GM21717 (cell line): Measurements from ENCODE around the gene OR10A4.
"Not testable (repeated sequence)": the region's sequence is repeated elsewhere in the genome, so short reads cannot be mapped to it uniquely, and the experiment has no call there.

Source experiments
- ATAC-seq: cut with Tn5 transposase; IDR thresholded peaks from one replicate; pipeline ENCODE4 v1.9.1; 2021; ENCODE audit warnings: mild to moderate bottlenecking, moderate library complexity; ENCODE audit not compliant: unreplicated experiment

The OR10A4 gene

GRCh38 chr11:6876325-6876724 is at the start of gene OR10A4:
Gene OR10A4, plus strand, starts transcription at chr11:6876625. Its CDS starts 23 bp downstream, at chr11:6876648.
- no peak for ATAC-seq

GRCh38 chr11:6828103-6828502 is 48.3 kb upstream of the OR10A4 start:
- ATAC-seq: no peak

- no peak for ATAC-seq
Measured at GRCh38 chr11:6833356-6833755, 43.1 kb upstream of the OR10A4 start.

GRCh38 chr11:6834021-6834420 is 42.4 kb upstream of the OR10A4 start:
- no peak for ATAC-seq

- no peak for ATAC-seq
Measured at GRCh38 chr11:6841694-6842093, 34.7 kb upstream of the OR10A4 start.

- ATAC-seq: no peak
Measured at GRCh38 chr11:6843670-6844069, 32.8 kb upstream of the OR10A4 start.

- no peak for ATAC-seq
Measured at GRCh38 chr11:6844356-6844755, 32.1 kb upstream of the OR10A4 start.

- no peak for ATAC-seq
Measured at GRCh38 chr11:6845383-6845782, 31.0 kb upstream of the OR10A4 start, which contains the start of gene OR10A5. Gene OR10A5, plus strand, starts transcription at chr11:6845683. Its CDS starts 0 bp downstream, at chr11:6845683.

- ATAC-seq: no peak
Measured at GRCh38 chr11:6850526-6850925, 25.9 kb upstream of the OR10A4 start.

GRCh38 chr11:6854801-6855200 is 21.6 kb upstream of the OR10A4 start:
- ATAC-seq: not testable (repeated sequence)

GRCh38 chr11:6855971-6856541 is 20.4 kb upstream of the OR10A4 start:
- ATAC-seq: no peak

GRCh38 chr11:6856871-6857270 is 19.6 kb upstream of the OR10A4 start:
- ATAC-seq: peak; percentile 91

GRCh38 chr11:6862961-6863360 is 13.5 kb upstream of the OR10A4 start, which contains the start of gene OR10A2:
Gene OR10A2, plus strand, starts transcription at chr11:6863057. Its CDS starts 6,698 bp downstream, at chr11:6869755.
- ATAC-seq: no peak

- no peak for ATAC-seq
Measured at GRCh38 chr11:6864438-6864837, 12.0 kb upstream of the OR10A4 start.

GRCh38 chr11:6871278-6871677 is 5.1 kb upstream of the OR10A4 start:
- ATAC-seq: no peak

- ATAC-seq: no peak
Measured at GRCh38 chr11:6875761-6876160, 664 bp upstream of the OR10A4 start.

- ATAC-seq: no peak
Measured at GRCh38 chr11:6876914-6877313, 489 bp downstream of the OR10A4 start.

- no peak for ATAC-seq
Measured at GRCh38 chr11:6882751-6883150, 6.3 kb downstream of the OR10A4 start.

- ATAC-seq: not testable (repeated sequence)
Measured at GRCh38 chr11:6887711-6888110, 11.3 kb downstream of the OR10A4 start.

- no peak for ATAC-seq
Measured at GRCh38 chr11:6888830-6889229, 12.4 kb downstream of the OR10A4 start.

- ATAC-seq: no peak
Measured at GRCh38 chr11:6889835-6890234, 13.4 kb downstream of the OR10A4 start.

- no peak for ATAC-seq
Measured at GRCh38 chr11:6892400-6892799, 16.0 kb downstream of the OR10A4 start, which contains the start of gene OR2D2. Gene OR2D2, minus strand, starts transcription at chr11:6892500. Its CDS starts 0 bp downstream, at chr11:6892500.

- ATAC-seq: no peak
Measured at GRCh38 chr11:6894097-6894496, 17.7 kb downstream of the OR10A4 start.
